ENCODE measurements around the gene EZH1. TPM values are rescaled to one million over a fixed set of nuclear protein-coding genes. Genes with fewer than 3 reads are reported as not detected.

Gene EZH1
- total and polyA plus RNA-seq, 7 donors, result 5.3 to 68.1 (median 41.5) TPM

DNA sequence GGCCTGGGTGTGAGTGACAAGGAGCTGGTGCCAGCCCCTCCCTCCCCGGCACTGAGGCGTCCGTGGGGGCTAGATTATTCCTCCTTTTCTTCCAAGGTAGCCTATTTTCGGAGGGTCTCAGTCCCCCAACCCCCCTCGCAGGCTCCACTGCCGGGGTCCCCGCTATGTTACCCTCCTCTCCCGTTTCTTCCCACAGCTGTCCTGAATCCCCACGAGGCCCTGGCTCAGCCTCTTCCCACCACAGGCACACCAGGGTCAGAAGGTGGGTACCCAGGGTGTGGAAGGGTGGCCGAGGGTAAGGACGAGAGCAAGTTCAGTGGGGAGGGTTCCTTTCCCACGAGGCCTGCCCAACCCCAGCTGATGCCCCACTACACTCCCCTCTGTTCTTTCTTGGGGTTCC, 16.8 kb upstream of the EZH1 start:
- no peaks in the 10 kb centered on the region for H3K36me3 ChIP-seq
- H3K9me3 ChIP-seq, result no peaks in the 10 kb centered on the region
- H3K4me3 ChIP-seq, result peak overlapping the region; percentile 14 to 64 (median 54)
- 46 to 64% methylated on average over 12 of the region's 12 CpGs for WGBS, 2 donors
- H3K27ac ChIP-seq, result peak overlapping the region; percentile 34 to 77 (median 54)
- intact Hi-C loops (cut with DNase I), result no loop called here
- H3K4me1 ChIP-seq, result peaks cover 0 to 20% (median 17%) of the 10 kb centered on the region in 4 donors
- DNase-seq, result no peak
- H3K27me3 ChIP-seq, result peaks cover 4 to 34% (median 20%) of the 10 kb centered on the region in 3 donors
- TF ChIP-seq CTCF (IDR thresholded peaks at IDR 0.05) (no peak), POLR2A (IDR thresholded peaks at IDR 0.05) (no peak), POLR2AphosphoS5 (IDR thresholded peaks at IDR 0.05) (no peak), EP300 (IDR thresholded peaks at IDR 0.05) (no peak)

- no peaks in the 10 kb centered on the region for H3K36me3 ChIP-seq
- DNase-seq, result peak; percentile 68
- 6 to 7% methylated on average over 92 of the region's 92 CpGs for WGBS, 2 donors
- peak within 1 kb of the TSS; percentile 14 to 64 (median 54) for H3K4me3 ChIP-seq
- TF ChIP-seq POLR2AphosphoS5 (IDR thresholded peaks at IDR 0.05), result no peak
- no peak for TF ChIP-seq POLR2A (IDR thresholded peaks at IDR 0.05)
- no peak for TF ChIP-seq EP300 (IDR thresholded peaks at IDR 0.05)
- no peak for TF ChIP-seq CTCF (IDR thresholded peaks at IDR 0.05)
- peak within 1 kb of the TSS; percentile 34 to 77 (median 54) for H3K27ac ChIP-seq
- H3K4me1 ChIP-seq, result peaks cover 0 to 20% (median 17%) of the 10 kb centered on the region in 4 donors
- H3K27me3 ChIP-seq, result peaks cover 4 to 29% (median 20%) of the 10 kb centered on the region in 3 donors
- intact Hi-C loops (cut with DNase I), result no loop called here
- no peaks in the 10 kb centered on the region for H3K9me3 ChIP-seq
Observed at GRCh38 chr17:42760652-42761581, 16.1 kb upstream of the EZH1 start, which contains the start of gene RAMP2. TSS of gene RAMP2 (plus strand) at chr17:42761227. CDS start at chr17:42761262, 35 bp downstream.

DNA sequence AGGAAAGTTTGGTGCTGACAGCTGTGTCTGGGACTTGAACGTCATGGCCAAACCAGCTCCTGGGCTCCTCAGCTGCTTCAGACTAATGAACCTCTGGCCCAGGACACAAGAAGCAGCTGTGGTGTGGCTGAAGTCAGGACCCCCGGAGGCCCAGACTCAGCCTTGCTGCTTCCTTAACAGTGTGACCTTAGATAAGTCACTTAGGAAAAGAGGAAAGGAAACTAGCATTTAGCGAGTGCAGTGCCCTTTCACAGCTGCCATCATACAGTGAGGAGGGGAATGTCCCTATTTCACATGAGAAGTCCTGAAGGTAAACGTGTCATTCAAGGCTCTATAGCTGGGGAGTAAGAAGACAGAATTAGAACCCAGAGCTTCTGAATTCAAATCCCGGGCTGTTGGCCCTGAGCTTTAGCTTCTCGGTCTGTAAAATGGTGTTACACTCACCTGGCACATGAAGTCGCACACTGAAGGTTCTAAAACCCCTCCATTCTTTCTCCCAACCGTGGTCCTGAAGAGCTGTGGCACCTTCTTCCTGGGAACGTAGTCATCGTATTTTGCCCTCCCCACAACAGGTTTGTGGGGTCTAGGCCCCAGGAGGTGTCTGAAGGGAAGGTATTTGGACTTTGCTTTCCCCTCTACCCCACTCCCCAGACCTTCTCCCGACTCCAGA, 15.3 kb upstream of the EZH1 start:
- Histone ChIP-seq H3K4me1 (peaks cover 0 to 20% (median 17%) of the 10 kb centered on the region in 4 donors), H3K27ac (peak overlapping the region in 2 of 4 donors; percentile 43 to 77), H3K4me3 (peak overlapping the region in 3 of 4 donors; percentile 50 to 64 (median 57)), H3K36me3 (no peaks in the 10 kb centered on the region), H3K9me3 (no peaks in the 10 kb centered on the region), H3K27me3 (peaks cover 4 to 29% (median 20%) of the 10 kb centered on the region in 3 donors)
- intact Hi-C loops (cut with DNase I), result no loop called here
- DNase-seq, result no peak
- whole genome bisulfite sequencing, 2 donors, result 52% methylated on average over 11 of the region's 11 CpGs
- TF ChIP-seq POLR2AphosphoS5 (IDR thresholded peaks at IDR 0.05) (no peak), POLR2A (IDR thresholded peaks at IDR 0.05) (no peak), CTCF (IDR thresholded peaks at IDR 0.05) (no peak), EP300 (IDR thresholded peaks at IDR 0.05) (no peak)

GRCh38 chr17:42754782-42755181, 9.9 kb upstream of the EZH1 start:
- DNase-seq, result peak; percentile 90
- no peaks in the 10 kb centered on the region for H3K27me3 ChIP-seq
- WGBS, 2 donors, result 81 to 85% methylated on average over 3 of the region's 3 CpGs
- peak in 1 of 4 donors; percentile 50 for TF ChIP-seq POLR2AphosphoS5 (IDR thresholded peaks at IDR 0.05)
- no peak for TF ChIP-seq CTCF (IDR thresholded peaks at IDR 0.05)
- no peak for TF ChIP-seq POLR2A (IDR thresholded peaks at IDR 0.05)
- peak overlapping the region in 1 of 4 donors; percentile 40 for H3K27ac ChIP-seq
- no peak overlapping the region for H3K4me3 ChIP-seq
- H3K4me1 ChIP-seq, result peaks cover 0 to 8% (median 3%) of the 10 kb centered on the region in 4 donors
- H3K9me3 ChIP-seq, result no peaks in the 10 kb centered on the region
- no peaks in the 10 kb centered on the region for H3K36me3 ChIP-seq
- intact Hi-C loops (cut with DNase I), result no loop called here

Data from sigmoid colon (tissue), 7 donors.